Fibroblast of lung (primary cell): ENCODE results near the gene STARD10. TPM values are rescaled to one million over a fixed set of nuclear protein-coding genes. Genes with fewer than 3 reads are reported as not detected.

Experiments
- DNase-seq, 2 donors: peaks; one replicate each; pipeline versions ENCODE4 v3.0.0 to v3.0.0-alpha.2; 2010; ENCODE audit warnings: low read depth in 2 of 2
- H2AFZ ChIP-seq: 2 replicates; pipeline ENCODE4 v1.5.1; 2012; ENCODE audit warnings: low read length, control low read depth, inconsistent platforms
- H3K27ac ChIP-seq: 2 replicates; pipeline ENCODE4 v1.5.1; 2011; ENCODE audit warnings: low read length, control low read depth; ENCODE audit not compliant: insufficient read depth
- H3K27me3 ChIP-seq: 2 replicates; pipeline ENCODE4 v1.5.1; 2011; ENCODE audit warnings: mild to moderate bottlenecking, low read length; ENCODE audit not compliant: control insufficient read depth, insufficient read depth
- H3K36me3 ChIP-seq: 2 replicates; pipeline ENCODE4 v1.5.1; 2011; ENCODE audit warnings: low read length; ENCODE audit not compliant: control insufficient read depth, insufficient read depth
- H3K4me1 ChIP-seq: 2 replicates; pipeline ENCODE4 v1.5.1; 2011; ENCODE audit warnings: low read length; ENCODE audit not compliant: control insufficient read depth, insufficient read depth; ENCODE audit errors: extremely low read depth
- H3K4me2 ChIP-seq: 2 replicates; pipeline ENCODE4 v1.5.1; 2011; ENCODE audit warnings: low read length, control low read depth; ENCODE audit not compliant: insufficient read depth; ENCODE audit errors: extremely low read depth
- H3K4me3 ChIP-seq, 4 experiments: fragments of 200-600 bp in 1 of 4; sonication (generic) in 1 of 4; replicated peaks in 1 of 4; 2 replicates each; pipeline ENCODE4 v1.5.1; 2011 to 2016; ENCODE audit warnings: low read length in 4 of 4, low read depth in 3 of 4, mild to moderate bottlenecking in 3 of 4, control low read depth in 2 of 4, inconsistent platforms in 1 of 4, mixed read lengths in 1 of 4; ENCODE audit not compliant: insufficient read depth in 1 of 4; ENCODE audit errors: control extremely low read depth in 1 of 4
- H3K79me2 ChIP-seq: 2 replicates; pipeline ENCODE4 v1.5.1; 2012; ENCODE audit warnings: mild to moderate bottlenecking, low read length, inconsistent platforms; ENCODE audit not compliant: control insufficient read depth, insufficient read depth
- H3K9ac ChIP-seq: 2 replicates; pipeline ENCODE4 v1.5.1; 2011; ENCODE audit warnings: mild to moderate bottlenecking, low read length, control low read depth; ENCODE audit not compliant: insufficient read depth
- H3K9me3 ChIP-seq: 2 replicates; pipeline ENCODE4 v1.5.1; 2012; ENCODE audit warnings: low read depth, low read length; ENCODE audit not compliant: control insufficient read depth, insufficient read depth
- H4K20me1 ChIP-seq: 2 replicates; pipeline ENCODE4 v1.5.1; 2011; ENCODE audit warnings: low read length; ENCODE audit not compliant: control insufficient read depth, insufficient read depth; ENCODE audit errors: extremely low read depth
- EZH2 ChIP-seq: IDR thresholded peaks from 2 replicates; pipeline ENCODE4 v1.5.1; 2012; ENCODE audit warnings: low read length, control low read depth, mild to moderate bottlenecking; ENCODE audit errors: missing control alignments
- polyA plus RNA-seq, 2 donors: library from polyadenylated mRNA; depleted of rRNA in 1 of 2; stranded (reverse) in 1 of 2; unstranded in 1 of 2; fragments of >200 nt; gene quantifications; 2 replicates each; pipeline ENCODE4 v1.2.1, GENCODE V29; 2011 to 2012; ENCODE audit warnings: missing spikeins in 1 of 2
- total RNA-seq: library from RNA; depleted of rRNA; stranded (reverse); fragments of >200 nt; gene quantifications from 2 replicates; pipeline ENCODE4 v1.2.1, GENCODE V29; 2014
- TF ChIP-seq, protein P1 (sequence below), 2 donors: IDR thresholded peaks in 1 of 2; conservative IDR thresholded peaks in 1 of 2; 1 replicate in 1 of 2; 2 replicates in 1 of 2; pipeline ENCODE4 v1.5.1; 2011 to 2012; ENCODE audit warnings: low read length in 2 of 2, control low read depth in 1 of 2, inconsistent platforms in 1 of 2, low read depth in 1 of 2, mild to moderate bottlenecking in 1 of 2

The STARD10 gene
- total and polyA plus RNA-seq, 2 donors (not counting 1 experiment from before 2014, with no cell fraction given) = 20.7 to 32.0 TPM

DNA sequence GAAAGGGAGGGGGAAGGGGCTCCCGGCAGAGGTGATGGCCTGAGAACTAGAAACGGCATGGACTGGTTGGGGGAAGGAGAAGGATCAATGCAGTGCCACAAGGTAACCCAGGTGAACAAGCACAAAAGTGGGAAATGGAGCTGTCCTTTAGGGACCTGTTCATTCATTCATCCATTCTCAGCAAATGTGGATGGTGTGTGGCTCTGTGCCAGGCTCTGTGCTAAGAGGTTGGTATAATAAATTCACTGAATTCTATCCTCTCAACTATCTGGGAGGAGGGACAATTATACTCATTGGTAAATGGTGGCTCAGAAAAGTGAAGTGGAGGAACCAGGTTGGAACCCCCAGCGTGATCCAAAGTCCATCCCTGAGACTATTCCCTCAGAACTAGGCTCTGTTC is 23.0 kb downstream of the STARD10 start:
- H3K27me3 ChIP-seq = no peaks in the 10 kb centered on the region
- no peak overlapping the region for H3K27ac ChIP-seq
- no peaks in the 10 kb centered on the region for H3K9me3 ChIP-seq
- H2AFZ ChIP-seq = no peak overlapping the region
- H3K36me3 ChIP-seq = no peaks in the 10 kb centered on the region
- H3K9ac ChIP-seq = no peak overlapping the region
- peaks cover 19% of the 10 kb centered on the region for H3K4me1 ChIP-seq
- H3K4me2 ChIP-seq = no peak overlapping the region
- H3K4me3 ChIP-seq = no peak overlapping the region
- DNase-seq = no peak
- H3K79me2 ChIP-seq = no peaks in the 10 kb centered on the region
- TF ChIP-seq, protein P1, sequence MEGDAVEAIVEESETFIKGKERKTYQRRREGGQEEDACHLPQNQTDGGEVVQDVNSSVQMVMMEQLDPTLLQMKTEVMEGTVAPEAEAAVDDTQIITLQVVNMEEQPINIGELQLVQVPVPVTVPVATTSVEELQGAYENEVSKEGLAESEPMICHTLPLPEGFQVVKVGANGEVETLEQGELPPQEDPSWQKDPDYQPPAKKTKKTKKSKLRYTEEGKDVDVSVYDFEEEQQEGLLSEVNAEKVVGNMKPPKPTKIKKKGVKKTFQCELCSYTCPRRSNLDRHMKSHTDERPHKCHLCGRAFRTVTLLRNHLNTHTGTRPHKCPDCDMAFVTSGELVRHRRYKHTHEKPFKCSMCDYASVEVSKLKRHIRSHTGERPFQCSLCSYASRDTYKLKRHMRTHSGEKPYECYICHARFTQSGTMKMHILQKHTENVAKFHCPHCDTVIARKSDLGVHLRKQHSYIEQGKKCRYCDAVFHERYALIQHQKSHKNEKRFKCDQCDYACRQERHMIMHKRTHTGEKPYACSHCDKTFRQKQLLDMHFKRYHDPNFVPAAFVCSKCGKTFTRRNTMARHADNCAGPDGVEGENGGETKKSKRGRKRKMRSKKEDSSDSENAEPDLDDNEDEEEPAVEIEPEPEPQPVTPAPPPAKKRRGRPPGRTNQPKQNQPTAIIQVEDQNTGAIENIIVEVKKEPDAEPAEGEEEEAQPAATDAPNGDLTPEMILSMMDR (conservative IDR thresholded peaks at IDR 0.05 in 1 of 2, IDR thresholded peaks at IDR 0.05 in 1 of 2; ENCODE audit: low read depth in 1 of 2, low read length in 2 of 2) = no peak
- TF ChIP-seq EZH2 = no peak
- H4K20me1 ChIP-seq = no peaks in the 10 kb centered on the region

DNA sequence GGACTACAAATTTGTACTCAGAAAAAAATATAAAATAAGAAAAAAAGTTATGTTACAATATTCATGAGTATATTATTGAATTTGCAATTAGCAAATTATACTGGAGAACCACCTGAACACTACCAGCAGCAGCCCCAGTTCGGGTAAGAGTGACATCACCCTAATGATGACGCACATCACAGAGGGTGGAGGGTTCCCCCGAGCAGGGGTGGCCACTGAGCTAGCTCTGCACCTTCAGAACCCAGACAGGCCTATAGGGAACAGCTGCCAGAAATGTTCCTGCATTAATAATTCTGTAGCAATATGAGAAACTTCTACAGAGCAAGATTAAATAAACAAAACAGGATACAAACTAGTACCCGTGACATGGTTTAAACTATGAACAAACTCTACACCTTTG is 24.2 kb downstream of the STARD10 start:
- Histone ChIP-seq H3K79me2 (no peaks in the 10 kb centered on the region), H4K20me1 (no peaks in the 10 kb centered on the region), H3K4me2 (no peak overlapping the region), H3K9ac (no peak overlapping the region), H3K27me3 (no peaks in the 10 kb centered on the region), H3K4me1 (peaks cover 19% of the 10 kb centered on the region), H3K27ac (no peak overlapping the region), H3K36me3 (no peaks in the 10 kb centered on the region), H3K9me3 (no peaks in the 10 kb centered on the region), H3K4me3 (no peak overlapping the region), H2AFZ (no peak overlapping the region)
- TF ChIP-seq, protein P1 (conservative IDR thresholded peaks at IDR 0.05 in 1 of 2, IDR thresholded peaks at IDR 0.05 in 1 of 2; ENCODE audit: low read depth in 1 of 2, low read length in 2 of 2) = no peak
- TF ChIP-seq EZH2 = no peak
- peak; percentile 20 to 62 for DNase-seq

DNA sequence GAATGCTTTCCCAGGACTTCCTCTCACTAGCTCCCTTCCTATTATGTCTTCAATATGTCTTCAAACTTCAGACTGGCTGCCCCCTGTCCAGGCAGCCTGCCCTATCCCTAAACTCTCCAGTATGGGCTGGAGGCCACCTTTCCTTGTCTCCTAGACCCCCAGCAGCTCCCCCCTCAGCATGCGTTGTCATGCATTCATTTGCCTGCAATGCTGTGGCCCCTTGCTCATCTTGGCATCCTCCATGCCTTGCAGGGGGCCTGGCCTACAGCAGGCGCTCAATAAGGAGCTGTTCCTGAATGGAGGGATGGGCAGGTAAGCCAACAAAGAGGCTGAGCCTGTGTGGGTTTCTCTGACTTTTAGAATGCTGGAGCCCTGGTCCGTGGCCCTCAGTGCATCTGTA is 25.3 kb downstream of the STARD10 start:
- DNase-seq = no peak
- H3K4me2 ChIP-seq = no peak overlapping the region
- peaks cover 15% of the 10 kb centered on the region for H3K4me1 ChIP-seq
- no peak overlapping the region for H2AFZ ChIP-seq
- H3K4me3 ChIP-seq = no peak overlapping the region
- no peaks in the 10 kb centered on the region for H3K36me3 ChIP-seq
- no peaks in the 10 kb centered on the region for H3K9me3 ChIP-seq
- H3K79me2 ChIP-seq = no peaks in the 10 kb centered on the region
- TF ChIP-seq, protein P1 (conservative IDR thresholded peaks at IDR 0.05 in 1 of 2, IDR thresholded peaks at IDR 0.05 in 1 of 2; ENCODE audit: low read depth in 1 of 2, low read length in 2 of 2) = no peak
- TF ChIP-seq EZH2 = no peak
- H3K27ac ChIP-seq = no peak overlapping the region
- H3K27me3 ChIP-seq = no peaks in the 10 kb centered on the region
- no peaks in the 10 kb centered on the region for H4K20me1 ChIP-seq
- no peak overlapping the region for H3K9ac ChIP-seq
